Stomach (tissue), 9 donors: ENCODE measurements around the gene EOLA1. TPM values are rescaled to one million over a fixed set of nuclear protein-coding genes. Genes with fewer than 3 reads are reported as not detected.
A peak's percentile ranks its signal among the peaks of the same experiment; 100 is the strongest.

Experiments used
- DNase-seq, 2 donors: peaks; one replicate each; pipeline versions ENCODE4 v3.0.0 to v3.0.0-alpha.2; 2013 to 2019
- H3K27ac ChIP-seq, 5 donors: fragments of 200-600 bp in 4 of 5; sonication (generic) in 4 of 5; one replicate each; pipeline ENCODE4 v1.5.1; 2013 to 2019; ENCODE audit warnings: mild to moderate bottlenecking in 1 of 5, moderate library complexity in 1 of 5
- H3K27me3 ChIP-seq, 3 donors: fragments of 200-600 bp; sonication (generic); one replicate each; pipeline ENCODE4 v1.5.1; 2017 to 2019; ENCODE audit warnings: mixed run types in 1 of 3
- H3K36me3 ChIP-seq, 4 donors: fragments of 200-600 bp; sonication (generic); 1 replicate in 3 of 4; 2 replicates in 1 of 4; pipeline ENCODE4 v1.5.1; 2016 to 2019
- H3K4me1 ChIP-seq, 4 donors: fragments of 200-600 bp; sonication (generic); one replicate each; pipeline ENCODE4 v1.5.1; 2016 to 2019
- H3K4me3 ChIP-seq, 4 donors: fragments of 200-600 bp; sonication (generic) in 3 of 4; one replicate each; pipeline ENCODE4 v1.5.1; 2016 to 2019; ENCODE audit warnings: mild to moderate bottlenecking in 1 of 4
- H3K9me3 ChIP-seq, 4 donors: fragments of 200-600 bp; sonication (generic); one replicate each; pipeline ENCODE4 v1.5.1; 2016 to 2019
- EP300 ChIP-seq: sonication (generic); formaldehyde crosslinking; IDR thresholded peaks from one replicate; pipeline ENCODE4 v1.6.1; 2017; ENCODE audit warnings: antibody characterized with exemption
- POLR2A ChIP-seq, 4 donors: fragments of 450-650 bp; IDR thresholded peaks; one replicate each; pipeline ENCODE4 v1.6.1; 2016; ENCODE audit warnings: antibody characterized with exemption in 4 of 4, control low read depth in 2 of 4, mild to moderate bottlenecking in 1 of 4, moderate library complexity in 1 of 4
- POLR2AphosphoS5 ChIP-seq, 3 donors: sonication (generic); formaldehyde crosslinking; IDR thresholded peaks; one replicate each; pipeline ENCODE4 v1.6.1; 2016; ENCODE audit warnings: antibody characterized with exemption in 3 of 3
- WGBS, 5 donors: extraction: QIAGEN DNeasy Blood & Tissue Kit in 3 of 5; methylation state at CpG; one replicate each; pipeline versions ENCODE4 v1.1.5 to v1.1.7; 2013 to 2018; 5-methylcytosine and 5-hydroxymethylcytosine counted together
- intact Hi-C: fragments of 100-400 bp; cut with DNase I; formaldehyde crosslinking; loops from one replicate; pipeline ENCODE4 v1.15.1; 2023; ENCODE audit warnings: low total_unique reads
- polyA plus RNA-seq, 3 donors: library from polyadenylated mRNA; stranded (reverse); fragments of 200-250 nt; gene quantifications; one replicate each; pipeline ENCODE4 v1.2.3, GENCODE V29; 2013
- total RNA-seq, 5 donors: library from RNA; depleted of rRNA; stranded (reverse); fragments of >200 nt; gene quantifications; one replicate each; pipeline versions ENCODE4 v1.1.0 to v1.2.3, GENCODE V29; 2014 to 2016
- TF ChIP-seq, protein P1 (sequence below), 7 experiments: fragments of 450-650 bp in 4 of 7; fragments of 200-600 bp in 3 of 7; sonication (generic) in 3 of 7; IDR thresholded peaks; one replicate each; pipeline ENCODE4 v1.5.1; 2016 to 2019; ENCODE audit warnings: antibody characterized with exemption in 7 of 7, control low read depth in 2 of 7, mild to moderate bottlenecking in 1 of 7
- donor health status: healthy with polysubstance abuse.
- donor health status: Bipolar disorder and iron deficiency.
- donor health status: healthy.

The EOLA1 gene
- total and polyA plus RNA-seq, 8 donors, result 1.2 to 27.0 (median 18.9) TPM

DNA sequence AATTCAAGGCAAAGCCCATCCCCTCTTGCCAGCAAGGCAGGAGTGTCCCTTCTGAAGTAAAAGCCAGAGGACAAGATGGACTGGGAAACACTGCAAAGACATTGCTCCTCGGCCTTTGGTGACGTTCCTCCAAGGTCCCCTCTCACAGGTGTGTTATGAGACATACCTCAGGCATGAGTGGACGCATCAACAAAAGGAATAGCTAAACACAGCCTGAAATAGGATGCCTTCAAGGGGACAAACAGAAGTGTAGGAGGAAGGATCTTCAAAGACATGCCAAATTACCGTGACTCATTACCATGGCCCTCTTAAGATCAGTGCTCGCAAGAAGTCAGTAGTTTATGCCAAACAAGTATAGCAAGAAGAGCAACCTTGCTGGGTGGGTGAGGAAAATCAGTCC is 29.7 kb upstream of the EOLA1 start:
- Histone ChIP-seq H3K27ac (no peak overlapping the region), H3K27me3 (no peaks in the 10 kb centered on the region), H3K9me3 (no peaks in the 10 kb centered on the region), H3K4me1 (no peaks in the 10 kb centered on the region), H3K36me3 (no peaks in the 10 kb centered on the region), H3K4me3 (no peak overlapping the region)
- TF ChIP-seq EP300 (no peak), POLR2A (IDR thresholded peaks at IDR 0.05) (no peak), POLR2AphosphoS5 (IDR thresholded peaks at IDR 0.05) (no peak)
- TF ChIP-seq, protein P1, sequence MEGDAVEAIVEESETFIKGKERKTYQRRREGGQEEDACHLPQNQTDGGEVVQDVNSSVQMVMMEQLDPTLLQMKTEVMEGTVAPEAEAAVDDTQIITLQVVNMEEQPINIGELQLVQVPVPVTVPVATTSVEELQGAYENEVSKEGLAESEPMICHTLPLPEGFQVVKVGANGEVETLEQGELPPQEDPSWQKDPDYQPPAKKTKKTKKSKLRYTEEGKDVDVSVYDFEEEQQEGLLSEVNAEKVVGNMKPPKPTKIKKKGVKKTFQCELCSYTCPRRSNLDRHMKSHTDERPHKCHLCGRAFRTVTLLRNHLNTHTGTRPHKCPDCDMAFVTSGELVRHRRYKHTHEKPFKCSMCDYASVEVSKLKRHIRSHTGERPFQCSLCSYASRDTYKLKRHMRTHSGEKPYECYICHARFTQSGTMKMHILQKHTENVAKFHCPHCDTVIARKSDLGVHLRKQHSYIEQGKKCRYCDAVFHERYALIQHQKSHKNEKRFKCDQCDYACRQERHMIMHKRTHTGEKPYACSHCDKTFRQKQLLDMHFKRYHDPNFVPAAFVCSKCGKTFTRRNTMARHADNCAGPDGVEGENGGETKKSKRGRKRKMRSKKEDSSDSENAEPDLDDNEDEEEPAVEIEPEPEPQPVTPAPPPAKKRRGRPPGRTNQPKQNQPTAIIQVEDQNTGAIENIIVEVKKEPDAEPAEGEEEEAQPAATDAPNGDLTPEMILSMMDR (IDR thresholded peaks at IDR 0.05), result no peak
- WGBS, 5 donors, result 69 to 85% (median 75%) methylated on average over 5 of the region's 5 CpGs
- DNase-seq, result no peak
- intact Hi-C loops, result no loop called here

DNA sequence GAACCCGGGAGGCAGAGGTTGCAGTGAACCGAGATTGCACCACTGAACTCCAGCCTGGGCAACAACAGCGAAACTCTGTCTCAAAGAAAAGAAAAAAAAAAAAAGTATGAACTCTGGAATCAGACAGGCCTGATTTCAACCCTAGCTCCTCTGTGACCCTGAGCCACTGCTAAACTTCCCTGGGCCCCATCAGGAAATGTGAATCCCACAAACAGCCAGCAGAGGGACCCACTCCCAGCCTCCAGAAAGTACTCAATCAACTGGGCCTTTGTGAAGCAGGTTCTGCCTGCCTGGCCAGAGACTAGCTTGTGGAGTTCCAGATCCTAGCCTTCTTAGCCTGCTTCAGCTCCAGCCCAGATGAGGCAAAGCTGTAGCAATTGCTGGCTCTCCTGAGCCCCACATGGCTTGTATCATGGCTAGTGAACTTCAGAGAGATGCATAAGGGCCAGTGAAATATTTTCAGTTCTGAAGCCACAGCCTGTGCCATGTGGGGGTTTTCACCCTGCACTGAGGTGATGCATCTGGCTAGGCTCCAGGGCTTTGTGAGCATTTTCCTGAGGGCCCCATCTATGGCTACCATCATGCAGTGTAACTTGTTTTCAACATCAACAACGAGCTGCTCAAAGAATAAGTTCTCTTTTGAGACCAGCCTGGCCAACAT is 28.5 kb upstream of the EOLA1 start:
- Histone ChIP-seq H3K4me3 (no peak overlapping the region), H3K9me3 (no peaks in the 10 kb centered on the region), H3K4me1 (no peaks in the 10 kb centered on the region), H3K27me3 (no peaks in the 10 kb centered on the region), H3K27ac (no peak overlapping the region), H3K36me3 (no peaks in the 10 kb centered on the region)
- TF ChIP-seq, protein P1 (IDR thresholded peaks at IDR 0.05), result peak in 4 of 7 experiments; percentile 33 to 59 (median 52)
- TF ChIP-seq POLR2AphosphoS5 (IDR thresholded peaks at IDR 0.05) (no peak), POLR2A (IDR thresholded peaks at IDR 0.05) (no peak), EP300 (no peak)
- WGBS, 5 donors, result 61 to 78% (median 65%) methylated on average over 3 to 4 of the region's 4 CpGs
- intact Hi-C loops, result no loop called here
- peak; percentile 64 to 79 for DNase-seq

DNA sequence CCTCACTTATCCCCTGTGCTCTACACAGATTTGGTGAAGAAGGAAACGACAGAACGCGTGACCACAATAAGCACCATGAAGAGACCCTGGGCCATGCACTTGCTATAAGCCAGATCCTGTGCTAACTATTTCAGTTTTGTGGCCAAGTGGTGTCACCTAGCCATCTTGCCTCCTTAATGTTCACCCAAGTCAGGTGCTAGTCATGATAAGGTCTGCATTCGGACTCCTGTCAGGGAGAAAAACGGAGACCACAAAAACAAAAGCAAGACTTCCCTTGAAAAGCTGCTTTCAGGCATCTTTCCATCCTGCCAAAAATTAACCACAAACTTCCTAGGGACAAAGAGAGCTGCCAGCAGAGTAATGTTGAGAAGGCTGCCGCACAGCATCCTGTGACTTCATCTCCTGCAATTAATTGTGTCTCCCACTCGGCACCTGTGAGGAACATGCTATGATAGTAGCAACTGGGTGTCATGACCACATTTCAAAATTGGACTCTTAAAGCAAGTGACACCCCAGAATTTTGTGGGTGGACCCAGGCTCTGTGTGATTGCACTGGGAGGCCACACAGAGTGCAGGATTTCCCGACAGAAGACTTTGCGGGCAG is 26.9 kb upstream of the EOLA1 start:
- Histone ChIP-seq H3K4me3 (no peak overlapping the region), H3K36me3 (no peaks in the 10 kb centered on the region), H3K4me1 (no peaks in the 10 kb centered on the region), H3K27me3 (no peaks in the 10 kb centered on the region), H3K27ac (no peak overlapping the region), H3K9me3 (no peaks in the 10 kb centered on the region)
- no peak for DNase-seq
- intact Hi-C loops, result no loop called here
- TF ChIP-seq POLR2AphosphoS5 (IDR thresholded peaks at IDR 0.05) (no peak), POLR2A (IDR thresholded peaks at IDR 0.05) (no peak), EP300 (no peak)
- TF ChIP-seq, protein P1 (IDR thresholded peaks at IDR 0.05), result no peak
- WGBS, 5 donors, result 68 to 81% (median 74%) methylated on average over 8 to 9 of the region's 9 CpGs

DNA sequence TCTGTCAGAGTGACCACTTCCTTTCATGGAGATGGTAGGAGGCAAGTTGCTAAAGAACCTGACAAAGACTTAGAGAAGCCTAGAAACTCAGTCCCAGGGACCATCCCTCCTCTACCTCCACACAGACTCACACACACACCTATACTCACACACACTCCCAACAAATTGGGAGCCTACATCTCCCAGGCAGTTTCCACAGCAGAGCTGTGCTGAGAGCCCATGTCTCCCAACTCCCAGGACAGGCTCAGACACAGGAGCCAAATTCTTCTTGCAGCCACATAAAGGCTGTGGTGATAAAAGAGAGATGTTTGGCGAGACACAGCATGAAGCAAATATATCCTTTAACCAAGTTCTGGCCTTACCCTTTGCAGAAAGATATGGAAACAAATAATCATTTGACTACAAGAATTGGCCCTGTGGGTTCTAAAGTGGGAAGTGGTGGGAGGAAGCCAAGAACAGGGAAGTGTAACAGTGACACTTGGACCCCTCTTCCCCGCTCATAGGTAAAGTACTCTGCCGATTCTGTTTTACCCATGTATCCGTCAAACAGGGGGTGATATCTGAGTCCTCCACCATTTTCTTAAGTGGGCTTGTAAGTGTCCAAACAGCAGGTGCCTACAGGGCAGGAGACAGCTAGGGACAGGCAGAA is 24.7 kb upstream of the EOLA1 start:
- no peaks in the 10 kb centered on the region for H3K4me1 ChIP-seq
- H3K4me3 ChIP-seq, result no peak overlapping the region
- H3K27me3 ChIP-seq, result no peaks in the 10 kb centered on the region
- H3K9me3 ChIP-seq, result no peaks in the 10 kb centered on the region
- no peak overlapping the region for H3K27ac ChIP-seq
- TF ChIP-seq EP300, result no peak
- no peak for TF ChIP-seq POLR2AphosphoS5 (IDR thresholded peaks at IDR 0.05)
- TF ChIP-seq, protein P1 (IDR thresholded peaks at IDR 0.05), result no peak
- no peak for TF ChIP-seq POLR2A (IDR thresholded peaks at IDR 0.05)
- intact Hi-C loops, result no loop called here
- DNase-seq, result no peak
- WGBS, 5 donors, result 34 to 72% (median 37%) methylated on average over 4 of the region's 4 CpGs
- no peaks in the 10 kb centered on the region for H3K36me3 ChIP-seq
